Fibroblast of lung (primary cell): ENCODE results near the gene MIEF1. TPM values are rescaled to one million over a fixed set of nuclear protein-coding genes. Genes with fewer than 3 reads are reported as not detected.

Source experiments
- DNase-seq, 2 donors: peaks; one replicate each; pipeline versions ENCODE4 v3.0.0 to v3.0.0-alpha.2; 2010; ENCODE audit warnings: low read depth in 2 of 2
- H2AFZ ChIP-seq: 2 replicates; pipeline ENCODE4 v1.5.1; 2012; ENCODE audit warnings: low read length, control low read depth, inconsistent platforms
- H3K27ac ChIP-seq: 2 replicates; pipeline ENCODE4 v1.5.1; 2011; ENCODE audit warnings: low read length, control low read depth; ENCODE audit not compliant: insufficient read depth
- H3K27me3 ChIP-seq: 2 replicates; pipeline ENCODE4 v1.5.1; 2011; ENCODE audit warnings: mild to moderate bottlenecking, low read length; ENCODE audit not compliant: control insufficient read depth, insufficient read depth
- H3K36me3 ChIP-seq: 2 replicates; pipeline ENCODE4 v1.5.1; 2011; ENCODE audit warnings: low read length; ENCODE audit not compliant: control insufficient read depth, insufficient read depth
- H3K4me1 ChIP-seq: 2 replicates; pipeline ENCODE4 v1.5.1; 2011; ENCODE audit warnings: low read length; ENCODE audit not compliant: control insufficient read depth, insufficient read depth; ENCODE audit errors: extremely low read depth
- H3K4me2 ChIP-seq: 2 replicates; pipeline ENCODE4 v1.5.1; 2011; ENCODE audit warnings: low read length, control low read depth; ENCODE audit not compliant: insufficient read depth; ENCODE audit errors: extremely low read depth
- H3K4me3 ChIP-seq, 4 experiments: fragments of 200-600 bp in 1 of 4; sonication (generic) in 1 of 4; replicated peaks in 1 of 4; 2 replicates each; pipeline ENCODE4 v1.5.1; 2011 to 2016; ENCODE audit warnings: low read length in 4 of 4, low read depth in 3 of 4, mild to moderate bottlenecking in 3 of 4, control low read depth in 2 of 4, inconsistent platforms in 1 of 4, mixed read lengths in 1 of 4; ENCODE audit not compliant: insufficient read depth in 1 of 4; ENCODE audit errors: control extremely low read depth in 1 of 4
- H3K79me2 ChIP-seq: 2 replicates; pipeline ENCODE4 v1.5.1; 2012; ENCODE audit warnings: mild to moderate bottlenecking, low read length, inconsistent platforms; ENCODE audit not compliant: control insufficient read depth, insufficient read depth
- H3K9ac ChIP-seq: 2 replicates; pipeline ENCODE4 v1.5.1; 2011; ENCODE audit warnings: mild to moderate bottlenecking, low read length, control low read depth; ENCODE audit not compliant: insufficient read depth
- H3K9me3 ChIP-seq: 2 replicates; pipeline ENCODE4 v1.5.1; 2012; ENCODE audit warnings: low read depth, low read length; ENCODE audit not compliant: control insufficient read depth, insufficient read depth
- H4K20me1 ChIP-seq: 2 replicates; pipeline ENCODE4 v1.5.1; 2011; ENCODE audit warnings: low read length; ENCODE audit not compliant: control insufficient read depth, insufficient read depth; ENCODE audit errors: extremely low read depth
- CTCF ChIP-seq, 2 donors: IDR thresholded peaks in 1 of 2; conservative IDR thresholded peaks in 1 of 2; 1 replicate in 1 of 2; 2 replicates in 1 of 2; pipeline ENCODE4 v1.5.1; 2011 to 2012; ENCODE audit warnings: low read length in 2 of 2, control low read depth in 1 of 2, inconsistent platforms in 1 of 2, low read depth in 1 of 2, mild to moderate bottlenecking in 1 of 2
- EZH2 ChIP-seq: IDR thresholded peaks from 2 replicates; pipeline ENCODE4 v1.5.1; 2012; ENCODE audit warnings: low read length, control low read depth, mild to moderate bottlenecking; ENCODE audit errors: missing control alignments
- polyA plus RNA-seq, 2 donors: library from polyadenylated mRNA; depleted of rRNA in 1 of 2; stranded (reverse) in 1 of 2; unstranded in 1 of 2; fragments of >200 nt; gene quantifications; 2 replicates each; pipeline ENCODE4 v1.2.1, GENCODE V29; 2011 to 2012; ENCODE audit warnings: missing spikeins in 1 of 2
- total RNA-seq: library from RNA; depleted of rRNA; stranded (reverse); fragments of >200 nt; gene quantifications from 2 replicates; pipeline ENCODE4 v1.2.1, GENCODE V29; 2014

MIEF1 gene
- total and polyA plus RNA-seq, 2 donors (not counting 1 experiment from before 2014, with no cell fraction given), result 16.8 to 19.0 TPM

- no peak overlapping the region for H3K9ac ChIP-seq
- TF ChIP-seq CTCF (conservative IDR thresholded peaks at IDR 0.05 in 1 of 2, IDR thresholded peaks at IDR 0.05 in 1 of 2; ENCODE audit: low read depth in 1 of 2, low read length in 2 of 2), result no peak
- no peak for TF ChIP-seq EZH2
- H4K20me1 ChIP-seq, result no peaks in the 10 kb centered on the region
- H3K4me2 ChIP-seq, result no peak overlapping the region
- peaks cover 28% of the 10 kb centered on the region for H3K36me3 ChIP-seq
- no peak for DNase-seq
- H3K79me2 ChIP-seq, result peaks cover 24% of the 10 kb centered on the region
- no peaks in the 10 kb centered on the region for H3K9me3 ChIP-seq
- H3K4me1 ChIP-seq, result no peaks in the 10 kb centered on the region
- H3K27me3 ChIP-seq, result no peaks in the 10 kb centered on the region
- H3K4me3 ChIP-seq, result no peak overlapping the region
- no peak overlapping the region for H2AFZ ChIP-seq
- no peak overlapping the region for H3K27ac ChIP-seq
Observed at GRCh38 chr22:39510529-39511149, 8.5 kb downstream of the MIEF1 start.

- Histone ChIP-seq H2AFZ (no peak overlapping the region), H3K4me2 (no peak overlapping the region), H3K4me1 (no peaks in the 10 kb centered on the region), H3K36me3 (peaks cover 28% of the 10 kb centered on the region), H4K20me1 (no peaks in the 10 kb centered on the region), H3K4me3 (no peak overlapping the region), H3K27ac (no peak overlapping the region), H3K27me3 (no peaks in the 10 kb centered on the region), H3K9me3 (no peaks in the 10 kb centered on the region), H3K79me2 (peaks cover 21% of the 10 kb centered on the region), H3K9ac (no peak overlapping the region)
- DNase-seq, result no peak
- TF ChIP-seq CTCF (conservative IDR thresholded peaks at IDR 0.05 in 1 of 2, IDR thresholded peaks at IDR 0.05 in 1 of 2; ENCODE audit: low read depth in 1 of 2, low read length in 2 of 2) (no peak), EZH2 (no peak)
Observed at GRCh38 chr22:39511226-39511625, 9.1 kb downstream of the MIEF1 start.

- H3K9ac ChIP-seq, result no peak overlapping the region
- H3K79me2 ChIP-seq, result peaks cover 18% of the 10 kb centered on the region
- H3K9me3 ChIP-seq, result no peaks in the 10 kb centered on the region
- DNase-seq, result no peak
- no peak overlapping the region for H2AFZ ChIP-seq
- TF ChIP-seq EZH2 (no peak), CTCF (conservative IDR thresholded peaks at IDR 0.05 in 1 of 2, IDR thresholded peaks at IDR 0.05 in 1 of 2; ENCODE audit: low read depth in 1 of 2, low read length in 2 of 2) (no peak)
- H3K36me3 ChIP-seq, result peaks cover 27% of the 10 kb centered on the region
- no peaks in the 10 kb centered on the region for H4K20me1 ChIP-seq
- no peak overlapping the region for H3K4me3 ChIP-seq
- no peaks in the 10 kb centered on the region for H3K27me3 ChIP-seq
- H3K27ac ChIP-seq, result no peak overlapping the region
- no peaks in the 10 kb centered on the region for H3K4me1 ChIP-seq
- no peak overlapping the region for H3K4me2 ChIP-seq
Observed at GRCh38 chr22:39512026-39512425, 9.9 kb downstream of the MIEF1 start.
